Measurements from ENCODE around the gene DNAH3. TPM values are rescaled to one million over a fixed set of nuclear protein-coding genes. Genes with fewer than 3 reads are reported as not detected.

DNAH3 gene
- total RNA-seq, 1 donor from 2014 or later, result not detected

DNA sequence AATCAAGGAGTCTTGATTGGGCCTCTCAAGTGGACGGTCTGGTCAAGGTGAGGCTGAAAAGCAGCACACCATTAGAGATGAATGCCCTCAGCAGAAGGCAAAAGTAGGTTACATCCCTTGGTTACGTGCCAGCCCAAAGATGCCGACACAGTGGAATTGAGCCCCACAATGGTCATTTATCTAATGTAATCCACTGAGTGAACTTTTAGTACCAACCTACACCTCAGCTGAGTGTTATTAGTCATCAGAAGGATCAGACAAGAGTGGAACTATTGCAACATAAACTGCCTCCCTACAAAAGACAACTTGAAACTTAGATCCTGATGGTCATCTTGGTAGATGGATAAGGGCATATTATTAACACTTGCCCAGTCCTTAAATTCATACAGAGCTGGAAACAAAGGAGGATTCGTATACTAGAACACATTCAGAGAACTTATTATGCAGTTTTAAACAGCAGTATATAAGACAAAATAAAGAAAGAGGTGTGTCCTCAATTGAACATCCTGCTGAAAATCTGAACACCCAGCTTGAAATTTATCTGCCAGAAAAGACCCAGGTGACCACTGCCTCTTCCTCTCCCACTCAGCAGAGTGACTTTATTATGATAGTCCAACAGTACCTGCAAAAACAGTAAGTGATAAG is 253.3 kb downstream of the DNAH3 start:
- TF ChIP-seq, protein P1, sequence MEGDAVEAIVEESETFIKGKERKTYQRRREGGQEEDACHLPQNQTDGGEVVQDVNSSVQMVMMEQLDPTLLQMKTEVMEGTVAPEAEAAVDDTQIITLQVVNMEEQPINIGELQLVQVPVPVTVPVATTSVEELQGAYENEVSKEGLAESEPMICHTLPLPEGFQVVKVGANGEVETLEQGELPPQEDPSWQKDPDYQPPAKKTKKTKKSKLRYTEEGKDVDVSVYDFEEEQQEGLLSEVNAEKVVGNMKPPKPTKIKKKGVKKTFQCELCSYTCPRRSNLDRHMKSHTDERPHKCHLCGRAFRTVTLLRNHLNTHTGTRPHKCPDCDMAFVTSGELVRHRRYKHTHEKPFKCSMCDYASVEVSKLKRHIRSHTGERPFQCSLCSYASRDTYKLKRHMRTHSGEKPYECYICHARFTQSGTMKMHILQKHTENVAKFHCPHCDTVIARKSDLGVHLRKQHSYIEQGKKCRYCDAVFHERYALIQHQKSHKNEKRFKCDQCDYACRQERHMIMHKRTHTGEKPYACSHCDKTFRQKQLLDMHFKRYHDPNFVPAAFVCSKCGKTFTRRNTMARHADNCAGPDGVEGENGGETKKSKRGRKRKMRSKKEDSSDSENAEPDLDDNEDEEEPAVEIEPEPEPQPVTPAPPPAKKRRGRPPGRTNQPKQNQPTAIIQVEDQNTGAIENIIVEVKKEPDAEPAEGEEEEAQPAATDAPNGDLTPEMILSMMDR (IDR thresholded peaks at IDR 0.05), result no peak
- Mint-ChIP-seq H3K4me1 (ENCODE audit: unreplicated experiment) (peaks cover 38% of the 10 kb centered on the region), H3K9me3 (ENCODE audit: unreplicated experiment) (no peaks in the 10 kb centered on the region), H3K27me3 (ENCODE audit: unreplicated experiment) (no peaks in the 10 kb centered on the region), H3K27ac (ENCODE audit: unreplicated experiment) (peak overlapping the region; percentile 99), H3K36me3 (ENCODE audit: unreplicated experiment) (peaks cover 10% of the 10 kb centered on the region), H3K4me3 (ENCODE audit: unreplicated experiment) (no peak overlapping the region)
- no peak for DNase-seq (ENCODE audit: extremely low spot score, unreplicated experiment)

DNA sequence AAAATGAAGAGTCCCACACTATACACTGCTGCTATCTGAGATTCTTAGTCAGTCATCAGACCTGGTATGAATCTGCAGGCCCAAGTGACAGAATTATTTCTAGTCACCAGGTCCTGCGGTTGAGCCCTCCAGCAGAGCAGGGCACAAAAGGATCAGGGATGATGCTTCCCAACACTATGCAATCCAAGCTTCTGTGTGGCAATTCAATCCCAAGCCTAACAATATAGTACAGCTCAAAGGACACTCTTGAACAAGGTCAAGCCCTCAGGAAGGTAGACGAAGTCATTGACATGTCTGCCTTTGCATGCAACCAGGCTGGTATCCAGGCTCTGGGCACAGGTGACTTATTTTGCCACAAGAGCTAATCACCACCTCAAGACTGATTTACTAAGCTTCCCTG is 256.3 kb downstream of the DNAH3 start:
- H3K9me3 Mint-ChIP-seq (ENCODE audit: unreplicated experiment), result no peaks in the 10 kb centered on the region
- no peak overlapping the region for H3K27ac Mint-ChIP-seq (ENCODE audit: unreplicated experiment)
- peaks cover 18% of the 10 kb centered on the region for H3K36me3 Mint-ChIP-seq (ENCODE audit: unreplicated experiment)
- H3K4me1 Mint-ChIP-seq (ENCODE audit: unreplicated experiment), result peaks cover 27% of the 10 kb centered on the region
- DNase-seq (ENCODE audit: extremely low spot score, unreplicated experiment), result no peak
- H3K4me3 Mint-ChIP-seq (ENCODE audit: unreplicated experiment), result no peak overlapping the region
- TF ChIP-seq, protein P1 (IDR thresholded peaks at IDR 0.05), result no peak
- no peaks in the 10 kb centered on the region for H3K27me3 Mint-ChIP-seq (ENCODE audit: unreplicated experiment)

DNA sequence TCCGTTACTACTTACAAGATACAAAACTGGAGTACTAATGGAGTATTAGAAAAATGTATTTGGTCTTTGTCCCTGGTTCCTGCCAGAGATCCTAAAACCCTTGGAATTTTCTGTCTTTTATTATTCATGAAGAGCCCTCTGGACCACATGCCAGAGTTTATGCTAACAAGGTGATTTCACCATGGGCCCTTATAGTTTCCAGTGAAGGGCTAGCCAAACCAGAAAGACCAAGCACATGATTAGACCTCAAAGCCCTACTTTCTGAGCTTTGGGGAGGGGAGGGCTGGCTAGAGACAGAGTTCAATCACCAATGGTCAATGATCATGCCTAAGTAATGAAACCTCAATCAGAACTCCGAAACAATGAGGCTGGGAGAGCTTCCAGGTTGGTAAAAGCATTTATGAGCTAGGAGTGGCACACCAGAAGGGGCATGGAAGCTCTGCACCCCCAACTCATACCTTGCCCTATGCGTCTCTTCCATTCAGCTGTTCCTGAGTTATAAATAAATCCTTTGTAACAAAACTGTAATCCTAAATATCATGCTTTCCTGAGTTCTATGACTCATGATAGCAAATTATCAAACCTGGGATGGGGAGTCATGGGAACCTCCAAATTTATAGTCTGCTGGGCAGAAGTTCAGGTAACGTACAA is 260.9 kb downstream of the DNAH3 start:
- Mint-ChIP-seq H3K4me1 (ENCODE audit: unreplicated experiment) (peaks cover 2% of the 10 kb centered on the region), H3K9me3 (ENCODE audit: unreplicated experiment) (no peaks in the 10 kb centered on the region), H3K36me3 (ENCODE audit: unreplicated experiment) (peaks cover 16% of the 10 kb centered on the region), H3K4me3 (ENCODE audit: unreplicated experiment) (no peak overlapping the region), H3K27me3 (ENCODE audit: unreplicated experiment) (no peaks in the 10 kb centered on the region), H3K27ac (ENCODE audit: unreplicated experiment) (no peak overlapping the region)
- no peak for DNase-seq (ENCODE audit: extremely low spot score, unreplicated experiment)
- TF ChIP-seq, protein P1 (IDR thresholded peaks at IDR 0.05), result no peak

DNA sequence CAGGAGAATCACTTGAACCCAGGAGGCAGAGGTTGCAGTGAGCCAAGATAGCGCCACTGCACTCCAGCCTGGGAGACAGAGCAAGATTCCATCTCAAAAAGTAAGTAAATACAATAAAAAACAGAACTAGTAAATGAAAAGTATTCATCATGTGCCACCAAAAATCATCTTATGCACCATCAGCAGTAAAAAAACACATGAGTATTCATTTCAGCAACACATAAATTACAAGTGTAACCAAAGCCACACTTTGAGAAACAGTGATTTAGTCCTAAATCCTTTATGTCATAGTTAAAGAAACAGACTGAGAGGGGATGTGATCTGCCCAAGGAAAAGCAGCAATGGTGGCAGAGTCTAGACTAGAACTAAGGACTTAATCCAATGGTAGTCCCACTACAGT is 263.4 kb downstream of the DNAH3 start:
- Mint-ChIP-seq H3K9me3 (ENCODE audit: unreplicated experiment) (no peaks in the 10 kb centered on the region), H3K4me1 (ENCODE audit: unreplicated experiment) (peaks cover 2% of the 10 kb centered on the region), H3K36me3 (ENCODE audit: unreplicated experiment) (peaks cover 14% of the 10 kb centered on the region), H3K4me3 (ENCODE audit: unreplicated experiment) (no peak overlapping the region), H3K27me3 (ENCODE audit: unreplicated experiment) (no peaks in the 10 kb centered on the region), H3K27ac (ENCODE audit: unreplicated experiment) (no peak overlapping the region)
- no peak for DNase-seq (ENCODE audit: extremely low spot score, unreplicated experiment)
- TF ChIP-seq, protein P1 (IDR thresholded peaks at IDR 0.05), result no peak

DNA sequence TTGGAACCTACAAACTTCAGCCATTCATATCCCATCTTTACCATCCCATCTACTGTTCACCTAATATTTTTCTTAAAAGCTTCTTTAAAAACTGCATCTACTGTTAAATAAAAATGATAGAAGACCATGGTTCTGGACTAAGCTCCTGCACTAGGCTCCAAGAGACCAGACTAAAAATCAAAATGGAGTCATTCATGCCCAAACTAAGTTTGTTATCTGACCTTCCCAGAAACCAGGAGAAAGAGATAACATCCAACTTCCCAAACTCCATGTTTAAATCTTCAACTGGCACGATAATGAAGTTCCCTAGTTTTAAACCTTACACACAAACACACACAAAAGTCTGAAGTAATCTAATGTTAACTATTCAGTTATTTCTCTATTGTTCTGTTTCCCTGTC is 264.3 kb downstream of the DNAH3 start:
- no peak for DNase-seq (ENCODE audit: extremely low spot score, unreplicated experiment)
- Mint-ChIP-seq H3K27ac (ENCODE audit: unreplicated experiment) (no peak overlapping the region), H3K4me1 (ENCODE audit: unreplicated experiment) (peaks cover 8% of the 10 kb centered on the region), H3K27me3 (ENCODE audit: unreplicated experiment) (no peaks in the 10 kb centered on the region), H3K36me3 (ENCODE audit: unreplicated experiment) (peaks cover 10% of the 10 kb centered on the region), H3K4me3 (ENCODE audit: unreplicated experiment) (no peak overlapping the region), H3K9me3 (ENCODE audit: unreplicated experiment) (no peaks in the 10 kb centered on the region)
- TF ChIP-seq, protein P1 (IDR thresholded peaks at IDR 0.05), result no peak
